NCI-H1694 (cell line): ENCODE results near the gene DCUN1D1.

Experiments used
- DNase-seq: peaks from one replicate; lab custom pipeline; 2025; lab: John Stamatoyannopoulos, UW

The DCUN1D1 gene

DNA sequence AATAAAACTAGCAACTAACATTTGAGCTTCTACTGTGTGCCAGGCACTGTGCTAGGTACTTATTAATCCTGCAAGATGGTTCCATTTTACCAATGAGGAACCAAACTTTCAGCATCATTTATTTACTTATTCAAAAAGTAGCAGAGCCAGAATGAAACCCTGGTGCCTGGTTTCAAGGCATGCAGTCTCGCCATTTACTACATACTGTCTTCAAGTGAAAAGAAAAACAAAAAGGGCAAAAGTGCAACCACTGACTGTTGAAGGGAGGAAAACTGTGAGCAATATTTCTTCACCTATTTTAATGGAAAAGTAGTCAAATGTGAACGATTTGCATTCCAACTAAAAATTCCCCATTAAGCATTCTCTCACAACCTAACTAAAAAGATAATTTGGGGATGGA is 8.7 kb downstream of the DCUN1D1 start:
- DNase-seq = no peak

- DNase-seq = no peak
These were observed 9.4 kb downstream of the DCUN1D1 start for GRCh38 chr3:182970811-182971418.

GRCh38 chr3:182969853-182970252 is 10.5 kb downstream of the DCUN1D1 start:
- DNase-seq = no peak

- no peak for DNase-seq
These were observed 11.1 kb downstream of the DCUN1D1 start for GRCh38 chr3:182969277-182969676.

DNA sequence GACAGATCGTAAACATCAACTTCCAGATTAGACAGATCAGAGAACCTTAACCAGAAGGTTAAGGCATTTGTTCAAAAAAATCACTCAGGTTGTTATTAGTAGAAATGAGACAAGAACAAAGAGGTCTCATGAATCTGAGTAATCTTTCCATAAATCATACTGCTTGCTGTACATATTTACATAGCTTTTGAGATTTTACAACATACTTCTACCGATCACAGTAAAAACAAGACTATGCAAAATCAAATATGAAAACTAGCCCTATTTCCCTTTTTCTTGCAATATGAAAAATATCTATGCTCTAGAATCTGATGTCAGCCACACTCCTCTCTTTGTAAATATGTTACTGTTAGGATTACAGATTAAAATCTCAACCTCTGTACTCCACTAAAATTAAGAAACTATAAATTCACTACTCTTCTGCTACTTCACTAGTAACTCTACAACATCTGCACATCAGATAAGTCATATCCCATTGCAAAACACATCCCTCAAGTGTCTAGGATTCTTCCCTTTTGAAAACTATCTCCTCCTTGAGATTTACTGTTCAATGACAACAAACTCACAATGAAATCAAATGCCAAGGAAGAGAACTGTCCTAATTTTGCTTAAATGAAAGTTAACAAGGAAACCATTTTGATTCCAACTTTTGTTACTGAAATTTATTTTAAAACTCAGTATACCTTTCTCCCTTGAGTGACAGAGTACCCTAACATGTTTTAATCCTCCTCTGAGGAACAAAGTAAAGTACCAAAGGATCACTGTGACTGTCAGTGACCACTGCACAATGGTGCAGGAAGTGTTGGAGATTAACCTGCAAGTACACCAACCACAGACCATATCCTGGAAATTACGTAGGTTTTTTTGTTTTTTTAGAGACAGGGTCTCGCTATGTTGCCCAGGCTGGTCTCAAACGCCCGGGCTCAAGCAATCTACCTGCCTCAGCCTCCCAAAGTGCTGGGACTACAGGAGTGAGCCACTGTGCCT is 12.8 kb downstream of the DCUN1D1 start:
- no peak for DNase-seq

GRCh38 chr3:182965861-182966366 is 14.4 kb downstream of the DCUN1D1 start:
- no peak for DNase-seq

GRCh38 chr3:182964179-182964578 is 16.2 kb downstream of the DCUN1D1 start:
- DNase-seq = no peak

DNA sequence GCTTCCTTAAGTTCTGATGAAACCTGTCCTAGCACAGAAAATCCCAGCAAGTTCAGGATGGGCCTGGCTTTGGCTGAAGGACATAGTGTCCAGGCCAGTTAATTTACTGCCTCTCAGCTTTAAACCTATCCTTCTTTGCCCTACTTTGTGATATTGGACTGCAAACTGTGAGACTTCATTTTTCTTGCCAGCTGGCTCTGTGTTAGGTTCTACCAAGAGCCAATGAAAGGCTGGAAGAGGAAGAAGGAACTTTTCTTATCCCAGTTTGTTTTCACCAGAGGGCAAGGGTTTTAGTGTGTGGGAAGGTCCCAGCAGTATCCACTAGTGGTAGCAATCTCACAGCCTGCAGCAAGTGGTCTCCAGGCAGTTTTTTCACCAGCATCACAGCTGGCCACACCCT is 18.2 kb downstream of the DCUN1D1 start:
- DNase-seq = no peak

GRCh38 chr3:182959474-182960350 is 20.6 kb downstream of the DCUN1D1 start:
- DNase-seq = no peak

DNA sequence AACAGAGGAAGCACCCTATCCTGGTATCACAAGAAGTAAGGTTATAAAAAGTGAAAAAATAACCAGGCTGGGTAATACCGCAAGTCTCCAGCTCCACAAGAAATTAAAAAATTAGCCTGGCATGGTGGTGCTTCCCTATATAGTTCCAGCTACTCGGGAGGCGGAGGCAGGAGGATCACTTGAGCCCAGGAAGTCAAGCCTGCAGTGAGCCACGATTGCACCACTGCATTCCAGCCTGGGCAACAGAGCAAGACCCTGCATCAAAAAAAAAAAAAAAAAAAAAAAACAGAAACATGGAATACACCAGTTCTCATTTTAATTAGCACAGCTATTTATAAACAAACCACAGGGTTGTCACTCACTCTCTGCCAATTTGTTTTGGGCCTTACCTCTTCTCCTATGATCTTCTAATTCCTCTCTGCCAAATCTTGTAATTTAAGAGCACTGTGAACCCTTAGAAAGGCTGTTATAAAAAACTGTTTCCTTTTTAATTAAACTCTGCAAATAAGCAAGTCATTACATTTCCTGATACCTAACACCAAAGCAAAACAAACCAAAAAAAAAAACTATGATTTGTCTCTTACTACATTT is 22.6 kb downstream of the DCUN1D1 start:
- no peak for DNase-seq

- DNase-seq = no peak
These were observed 23.1 kb downstream of the DCUN1D1 start for GRCh38 chr3:182957226-182957625.

DNA sequence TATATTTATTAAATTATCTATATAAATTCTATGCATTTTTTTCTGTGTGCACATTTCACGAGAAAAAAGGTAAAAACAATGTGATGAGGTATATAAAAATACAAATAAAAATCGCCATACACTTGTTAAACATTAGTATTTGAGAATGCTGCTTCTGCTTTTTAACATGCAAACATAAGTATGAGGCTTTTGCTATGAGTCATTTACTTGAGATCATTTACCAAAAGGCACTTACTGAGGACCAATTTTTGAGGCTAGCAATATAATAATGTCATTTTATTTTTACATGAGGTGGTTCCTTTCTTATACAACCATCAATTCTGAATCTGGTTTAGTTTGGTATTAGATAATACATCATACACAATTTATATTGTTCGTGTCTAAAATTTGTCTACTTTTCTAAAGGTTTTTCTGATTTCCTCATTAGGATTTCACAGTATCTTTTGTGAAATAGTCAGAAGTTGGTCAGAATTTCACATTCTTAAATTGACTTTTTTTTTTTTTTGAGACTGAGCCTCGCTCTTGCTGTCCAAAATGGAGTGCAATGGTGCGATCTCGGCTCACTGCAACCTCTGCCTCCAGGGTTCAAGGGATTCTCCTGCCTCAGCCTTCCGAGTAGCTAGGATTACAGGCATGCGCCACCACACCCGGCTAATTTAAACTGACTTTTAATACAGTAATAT is 25.6 kb downstream of the DCUN1D1 start:
- DNase-seq = no peak

DNA sequence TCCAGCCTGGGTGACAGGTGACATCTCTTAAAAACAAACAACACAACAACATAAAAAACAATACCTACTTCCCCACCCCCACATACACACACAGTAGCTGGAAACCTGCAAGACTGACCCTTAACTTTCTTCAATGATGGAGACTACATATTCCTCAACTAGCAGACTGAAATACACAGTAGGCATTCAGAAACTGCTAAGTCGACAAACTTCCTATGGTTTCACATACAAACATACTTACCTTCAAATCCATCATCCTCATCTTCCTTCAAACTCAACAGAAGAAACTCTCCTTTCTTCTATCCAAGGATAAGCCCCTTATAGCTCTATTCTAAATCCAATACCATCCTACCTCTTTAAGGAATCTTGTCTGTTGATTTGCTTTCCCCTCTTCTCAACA is 30.6 kb downstream of the DCUN1D1 start:
- DNase-seq = no peak

DNA sequence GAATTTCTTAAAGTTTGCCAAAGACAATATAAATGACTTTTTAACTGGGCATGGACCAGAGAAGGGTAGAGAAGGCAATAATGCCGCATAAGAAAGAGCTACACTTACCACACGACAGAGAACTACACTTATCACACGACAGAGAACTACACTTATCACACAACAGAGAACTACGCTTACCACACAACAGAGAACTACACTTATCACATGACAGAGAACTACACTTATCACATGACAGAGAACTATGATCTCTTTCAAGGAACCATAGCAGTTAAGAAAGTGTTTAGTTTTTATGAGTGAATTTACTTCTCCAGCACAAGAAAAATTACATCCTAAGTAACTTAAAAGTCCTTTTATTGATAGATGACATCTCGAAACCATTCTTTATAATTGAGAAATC is 32.0 kb downstream of the DCUN1D1 start:
- no peak for DNase-seq

DNA sequence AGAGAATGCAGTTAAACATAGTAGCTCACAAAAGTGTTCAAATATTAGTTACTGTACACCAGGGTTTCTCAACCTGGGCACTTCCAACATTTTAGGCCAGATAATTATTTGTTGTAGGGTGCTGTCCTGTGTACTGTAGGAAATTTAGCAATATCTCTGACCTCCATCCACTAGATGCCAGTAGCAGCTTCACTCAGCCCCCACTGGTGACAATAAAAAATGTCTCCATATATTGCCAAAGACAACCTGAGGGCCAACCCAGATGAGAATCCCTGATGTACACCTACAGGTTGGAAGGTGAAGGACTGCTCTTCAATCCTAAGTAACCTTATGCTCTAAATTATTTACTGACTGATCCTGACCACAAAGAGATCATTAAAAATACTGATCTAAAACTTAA is 32.5 kb downstream of the DCUN1D1 start:
- DNase-seq = no peak

- no peak for DNase-seq
These were observed 38.6 kb downstream of the DCUN1D1 start for GRCh38 chr3:182941719-182942118.

DNA sequence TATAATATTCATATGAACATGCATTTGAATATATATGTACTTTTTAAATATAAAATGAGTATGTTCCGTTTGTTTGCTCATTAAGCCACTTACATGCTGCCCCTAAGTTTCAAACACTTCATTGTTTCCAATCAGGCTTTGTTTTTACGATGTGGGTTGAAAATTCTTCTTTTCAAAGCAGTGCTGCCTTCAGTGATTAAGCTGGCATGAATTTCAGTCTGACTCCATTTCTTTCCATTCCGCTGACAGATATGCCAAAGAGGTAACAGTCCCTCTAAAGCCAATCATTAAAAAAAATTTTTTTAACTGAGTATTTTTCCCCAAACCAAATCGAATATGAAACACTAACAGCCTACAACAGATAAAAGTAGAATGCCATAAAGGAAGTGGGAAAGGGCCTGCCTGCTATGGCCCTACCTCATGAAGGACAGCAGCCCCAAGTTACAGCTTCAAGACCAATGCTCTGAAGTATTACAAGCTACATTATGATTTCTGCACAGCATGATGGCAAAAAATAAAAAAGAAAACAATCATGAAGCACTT is 40.0 kb downstream of the DCUN1D1 start:
- DNase-seq = no peak

DNA sequence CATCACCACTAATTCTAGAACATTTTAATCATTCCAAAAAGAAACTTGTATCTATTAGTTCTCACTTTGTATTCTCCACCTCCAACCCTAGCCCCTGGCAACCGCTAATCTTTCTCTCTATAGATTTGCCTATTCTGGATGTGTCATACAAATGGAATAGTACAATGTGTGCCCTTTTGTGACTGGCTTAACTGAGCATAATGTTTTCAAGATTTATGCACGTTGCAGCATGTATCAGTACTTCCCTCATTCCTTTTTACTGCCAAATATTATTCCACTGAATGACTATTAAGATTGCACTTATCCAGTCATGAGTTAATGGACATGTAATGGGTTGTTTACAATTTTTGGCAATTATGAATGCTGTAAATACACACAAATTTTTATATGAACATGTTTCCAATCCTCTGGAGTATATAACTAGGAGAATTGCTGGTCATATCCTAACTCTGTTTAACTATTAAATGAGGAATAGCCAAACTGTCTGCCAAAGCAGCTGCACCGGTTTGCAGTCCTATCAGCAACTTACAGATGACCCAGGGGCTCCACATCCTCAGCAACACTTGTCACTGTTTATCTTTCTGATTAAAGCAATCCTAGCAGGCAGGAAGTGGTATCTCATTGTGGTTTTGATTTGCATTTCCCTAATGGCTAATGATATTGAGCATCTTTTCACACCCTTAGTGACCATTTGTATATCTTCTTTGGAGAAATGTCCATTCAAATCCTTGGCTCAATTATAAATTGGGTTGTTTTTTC is 42.9 kb downstream of the DCUN1D1 start:
- DNase-seq = no peak

DNA sequence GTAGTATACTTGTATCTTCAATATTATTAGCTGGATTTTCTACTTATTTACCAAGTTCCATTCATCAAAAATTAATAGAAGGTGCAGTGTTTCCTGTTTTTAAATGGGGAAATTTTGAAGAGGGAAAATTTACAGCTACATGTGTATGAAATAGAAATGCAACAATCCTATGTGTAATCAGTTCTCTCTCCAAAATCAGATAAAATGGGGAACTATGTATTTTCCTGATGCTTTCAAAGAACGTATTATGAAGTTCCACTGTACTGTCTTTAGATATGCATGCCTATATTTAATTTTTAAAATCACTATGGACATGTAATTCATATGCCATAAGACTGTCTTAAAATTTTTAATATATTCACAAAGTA is 43.4 kb downstream of the DCUN1D1 start:
- no peak for DNase-seq

- no peak for DNase-seq
These were observed 44.0 kb downstream of the DCUN1D1 start for GRCh38 chr3:182936239-182936917.
